Adrenal gland (tissue), 5 donors: Measurements from ENCODE around the gene POLL.

Experiments
- CTCF ChIP-seq, 6 experiments: fragments of 450-650 bp in 4 of 6; fragments of 200-600 bp in 2 of 6; sonication (generic) in 1 of 6; IDR thresholded peaks; 1 replicate in 5 of 6; 2 replicates in 1 of 6; pipeline versions ENCODE4 v1.5.1 to v1.8.0; 2016 to 2021; ENCODE audit warnings: antibody characterized with exemption in 6 of 6, mild to moderate bottlenecking in 2 of 6, moderate library complexity in 1 of 6
- POLR2A ChIP-seq, 2 donors: fragments of 450-650 bp; IDR thresholded peaks; one replicate each; pipeline ENCODE4 v1.6.1; 2017; ENCODE audit warnings: antibody characterized with exemption in 2 of 2, mild to moderate bottlenecking in 2 of 2, moderate library complexity in 1 of 2
- donor health status: DM: no; HTN: no; CAD: no.

GRCh38 chr10:101613646-101614045, 25.6 kb upstream of the POLL start:
- no peak for TF ChIP-seq POLR2A (IDR thresholded peaks at IDR 0.05)
- no peak for TF ChIP-seq CTCF (IDR thresholded peaks at IDR 0.05)
